ENCODE measurements around the gene IL1RAPL2.
A peak's percentile ranks its signal among the peaks of the same experiment; 100 is the strongest.

The IL1RAPL2 gene

DNA sequence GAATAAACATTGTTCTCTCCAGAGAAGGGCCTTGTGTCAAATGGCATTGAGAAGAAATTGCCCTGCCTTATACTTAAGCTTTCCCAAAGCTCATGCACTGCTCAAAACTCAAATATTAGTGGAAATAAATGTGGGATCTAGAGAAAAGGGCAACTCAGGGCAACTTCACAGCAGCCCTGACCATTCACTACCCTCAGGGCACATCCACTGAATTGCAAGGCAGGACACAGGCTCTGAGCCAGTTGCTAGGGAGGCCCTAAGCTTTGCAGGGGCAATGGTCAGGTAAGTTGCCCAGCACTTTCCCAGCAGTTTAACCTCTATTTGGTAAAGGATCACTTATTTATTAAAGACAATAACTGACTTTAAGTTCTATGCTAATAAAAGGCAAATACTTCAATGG, 909.8 kb downstream of the IL1RAPL2 start:
- no peak for DNase-seq

DNA sequence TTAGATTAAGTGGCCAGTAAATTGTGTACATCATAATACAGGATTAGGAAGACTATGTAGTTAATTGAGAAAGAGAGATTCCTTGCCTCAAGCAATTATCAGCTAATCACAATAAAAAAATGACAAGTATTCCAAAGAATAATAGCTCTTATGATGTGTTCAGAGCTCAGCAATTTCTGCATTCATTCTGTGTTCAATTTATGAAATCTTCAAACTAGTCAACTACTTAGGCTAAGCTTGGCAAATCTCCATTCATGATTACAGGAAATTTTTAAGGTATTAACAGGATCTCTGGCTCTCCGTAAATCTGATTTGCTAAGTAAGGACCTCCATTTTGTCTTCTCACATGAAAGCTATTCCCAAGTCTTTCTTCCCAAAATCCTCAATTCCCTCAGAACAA, 911.4 kb downstream of the IL1RAPL2 start:
- no peak for DNase-seq

DNA sequence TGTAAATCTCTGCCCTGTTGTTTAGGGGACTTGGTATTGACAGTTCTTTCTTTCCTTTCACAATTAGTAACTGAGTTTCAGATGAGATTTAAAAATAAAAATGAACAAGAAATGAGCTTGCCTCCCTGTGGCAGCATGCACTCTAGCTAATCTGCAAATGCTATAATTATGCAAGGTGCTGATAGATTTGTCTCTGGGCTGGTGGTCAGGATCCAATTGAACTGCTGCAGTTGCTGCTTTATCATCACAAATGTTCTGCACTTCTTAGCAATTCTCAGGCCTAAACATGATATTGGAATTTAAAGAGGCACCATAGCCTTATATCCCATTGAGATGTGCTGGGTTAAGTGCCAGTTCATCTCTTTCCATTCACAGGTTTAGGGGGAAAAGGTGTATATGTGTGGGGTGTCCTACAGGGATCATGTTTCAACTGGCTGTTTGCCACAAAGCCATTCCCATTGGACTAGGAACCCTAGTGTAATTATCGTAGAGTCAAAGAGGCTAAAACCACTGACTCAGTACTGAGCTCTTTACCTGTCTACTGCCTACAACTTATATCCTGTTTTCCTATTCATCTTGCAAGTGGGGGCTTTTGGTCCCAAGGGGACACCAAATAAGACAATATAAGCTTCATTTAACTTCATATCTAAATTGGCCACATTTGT, 914.8 kb downstream of the IL1RAPL2 start:
- no peak for DNase-seq

DNA sequence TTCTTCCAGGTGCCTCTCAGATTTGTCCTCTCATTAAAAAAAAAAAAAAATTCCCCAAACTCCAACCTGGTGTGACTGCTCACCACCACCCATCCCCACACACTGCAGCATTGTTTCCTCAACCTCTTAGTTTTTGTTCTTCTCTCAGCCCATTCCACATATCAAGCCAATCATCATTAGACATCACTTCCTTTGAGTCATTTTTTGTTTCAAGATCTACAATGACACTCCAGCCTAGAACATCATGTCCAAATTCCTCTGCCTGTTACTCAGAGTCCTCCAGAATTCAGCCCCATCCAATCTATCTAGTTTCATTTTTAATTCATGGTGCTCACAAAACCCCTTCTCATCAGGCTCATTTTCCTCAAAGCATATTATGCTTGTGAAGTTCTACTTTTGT, 917.0 kb downstream of the IL1RAPL2 start:
- no peak for DNase-seq

DNA sequence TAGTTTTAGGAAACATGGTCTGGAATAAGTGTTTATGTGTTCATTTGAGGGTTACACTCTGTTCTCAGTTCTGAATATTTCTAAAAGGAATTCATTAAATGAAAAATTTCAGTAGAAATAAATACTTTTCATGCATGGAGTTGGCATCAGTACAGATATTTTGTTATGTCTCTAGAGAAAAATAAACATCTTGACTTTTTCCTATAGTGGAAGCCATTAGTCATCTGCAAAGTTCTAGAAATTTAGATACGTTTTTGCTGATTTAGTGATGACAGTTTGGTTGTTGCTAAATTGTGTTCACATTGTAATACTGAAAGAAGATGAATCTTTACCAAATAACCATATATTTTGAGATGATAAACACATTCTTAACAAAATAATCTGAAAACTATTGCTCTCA, 922.7 kb downstream of the IL1RAPL2 start:
- no peak for DNase-seq

DNA sequence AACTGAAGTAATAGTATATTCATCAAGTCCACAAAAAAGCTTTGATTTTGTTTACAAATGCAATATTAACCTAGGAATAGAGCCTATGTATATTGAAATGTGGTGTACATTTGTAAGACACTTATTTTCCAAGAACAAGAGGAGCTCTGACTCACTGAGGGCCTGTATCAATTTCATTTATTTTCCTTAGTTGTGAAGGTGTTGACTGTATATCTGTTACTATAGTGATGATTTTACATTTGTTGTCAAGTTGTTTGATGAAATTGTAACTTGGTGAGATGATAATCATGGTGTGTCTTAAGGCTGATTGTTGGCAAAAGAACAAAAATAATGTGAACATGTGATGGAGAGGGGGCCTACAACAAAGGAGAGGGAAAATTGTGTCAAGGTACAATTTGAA, 929.4 kb downstream of the IL1RAPL2 start:
- no peak for DNase-seq

DNA sequence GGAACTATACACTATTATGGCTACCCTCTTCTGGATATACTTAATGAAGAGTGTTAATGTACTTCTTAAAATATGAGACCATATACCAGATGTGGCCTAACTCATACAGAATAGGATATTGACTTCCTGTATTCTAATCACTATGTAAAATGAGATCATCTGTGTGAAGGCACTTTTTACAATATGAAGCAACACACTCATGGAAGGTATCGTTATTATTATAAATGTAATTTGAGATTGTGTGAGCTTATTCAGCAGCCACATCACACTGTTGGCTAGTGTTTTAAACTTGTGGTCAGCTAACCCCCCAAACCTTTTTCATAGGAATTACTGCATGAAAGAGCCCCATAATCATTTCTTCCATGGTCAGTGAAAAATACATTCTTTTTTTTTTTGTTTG, 936.3 kb downstream of the IL1RAPL2 start:
- DNase-seq = no peak

DNA sequence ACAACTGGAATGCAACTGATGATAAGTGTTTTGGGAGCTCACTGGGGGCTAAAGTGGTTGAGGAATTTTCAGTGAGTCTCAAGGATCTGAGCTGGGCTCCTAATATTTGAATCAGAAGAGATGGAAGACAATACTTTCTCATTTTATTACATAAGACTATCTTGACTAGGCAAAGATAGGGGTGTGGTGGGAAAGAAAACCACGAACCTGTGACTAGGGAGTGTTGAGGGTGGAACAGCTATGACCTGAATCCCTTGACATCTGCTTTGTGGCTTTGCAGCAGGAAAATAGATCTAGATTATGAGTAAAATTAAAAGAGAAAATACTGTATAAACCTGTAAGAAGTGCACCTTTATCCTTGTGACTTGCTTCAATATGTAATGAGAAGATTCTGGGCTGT, 949.6 kb downstream of the IL1RAPL2 start:
- no peak for DNase-seq

DNA sequence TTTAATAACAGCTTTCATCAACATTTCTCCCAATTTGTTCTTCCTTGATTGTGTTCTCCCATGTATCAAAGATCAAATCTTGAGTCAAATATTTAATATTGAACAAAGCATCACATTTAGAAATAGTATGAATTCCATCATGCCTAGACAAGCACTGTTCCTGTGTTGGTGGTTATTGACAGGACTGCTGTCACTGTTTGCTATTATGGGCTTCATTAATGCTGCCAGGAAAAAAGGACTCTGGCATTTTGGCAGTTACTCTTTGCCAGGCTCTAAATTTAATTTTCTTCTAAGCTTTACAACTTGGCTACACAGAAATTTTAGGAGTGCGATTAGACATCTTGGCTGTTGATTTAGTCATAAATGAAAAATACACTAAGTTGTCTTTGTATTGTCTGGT, 960.4 kb downstream of the IL1RAPL2 start:
- no peak for DNase-seq

DNA sequence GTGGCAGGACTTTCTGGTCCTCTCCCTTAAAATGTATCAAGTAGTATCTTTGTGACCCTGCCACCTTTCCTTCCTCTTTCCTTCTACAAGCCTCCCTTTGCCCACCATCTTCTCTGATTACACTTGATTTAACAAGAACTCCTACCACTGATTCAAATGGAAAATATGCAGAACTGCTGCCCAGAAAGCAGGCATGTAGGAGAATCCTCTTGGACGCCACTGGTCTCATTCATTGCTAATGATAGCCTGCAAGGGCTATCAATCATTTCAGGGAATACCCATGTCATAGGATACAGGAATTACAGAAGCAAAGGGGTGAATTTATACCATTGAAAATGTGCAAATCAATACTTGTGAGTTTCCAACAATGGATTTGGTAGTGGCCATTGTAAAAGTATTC, 961.8 kb downstream of the IL1RAPL2 start:
- no peak for DNase-seq

DNA sequence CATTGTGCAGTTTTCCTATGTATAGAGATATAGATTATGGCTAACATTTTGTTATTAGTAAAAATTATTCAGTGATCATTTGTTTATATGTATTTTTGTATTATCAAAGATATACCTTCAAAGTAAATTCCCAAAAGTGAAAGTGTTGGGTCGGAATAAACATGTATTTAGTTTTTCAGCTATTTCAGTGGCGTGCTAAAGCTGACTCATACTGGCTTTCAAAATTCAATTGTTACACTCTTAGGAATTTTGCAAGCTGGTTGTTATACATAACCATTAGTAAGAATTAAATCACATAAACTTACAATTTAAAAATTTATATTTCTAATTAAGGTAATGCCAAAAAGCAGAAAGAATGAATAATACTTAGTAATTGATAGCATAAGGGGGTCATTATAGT, 968.0 kb downstream of the IL1RAPL2 start:
- DNase-seq = no peak

DNA sequence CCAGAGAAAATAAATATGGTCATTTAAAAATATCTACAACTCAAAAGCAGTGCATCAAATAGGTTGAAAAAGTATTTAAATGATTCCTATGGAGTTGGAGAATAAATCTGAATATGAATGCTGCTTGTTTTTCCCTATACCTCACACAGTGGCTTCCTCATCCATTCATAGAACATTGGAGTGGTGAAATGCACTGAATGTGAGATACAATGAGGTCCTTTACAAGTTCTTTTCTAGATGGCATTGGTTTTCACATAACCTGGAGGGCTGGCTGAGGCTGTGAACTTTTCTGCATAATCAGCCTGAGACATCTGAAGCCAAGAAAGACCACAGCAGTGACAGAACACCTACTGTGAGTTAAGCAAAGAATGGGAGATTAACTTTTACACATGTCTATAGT, 977.3 kb downstream of the IL1RAPL2 start:
- DNase-seq = no peak

DNA sequence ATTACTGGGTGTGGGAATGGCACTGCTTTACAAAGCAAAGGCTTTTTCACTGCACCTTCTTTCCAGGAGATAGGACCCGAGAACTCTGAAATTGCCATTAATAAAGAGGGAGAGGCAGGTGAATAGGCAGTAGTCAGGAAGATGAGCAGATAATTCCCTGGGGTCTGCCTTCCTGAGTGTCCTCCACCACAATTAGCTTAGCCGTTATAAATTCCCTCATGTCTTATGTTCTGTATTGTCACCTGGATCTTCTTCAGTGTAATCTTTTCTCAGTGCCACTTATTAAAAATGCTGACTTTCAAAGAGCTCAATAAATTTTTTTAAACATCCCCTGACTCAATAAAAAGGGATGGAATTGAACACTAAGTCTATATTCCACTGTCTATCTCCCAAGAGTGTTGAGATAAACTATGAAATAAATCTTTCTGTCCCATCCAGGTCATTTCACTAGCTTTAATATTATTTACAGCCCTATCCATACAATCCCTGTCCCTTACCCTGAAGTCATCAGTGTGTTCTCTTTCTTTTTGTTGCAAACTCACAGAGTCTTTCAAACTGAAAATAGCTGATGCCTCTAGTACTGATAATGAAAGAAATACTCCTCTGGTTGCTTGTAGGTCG, 984.2 kb downstream of the IL1RAPL2 start:
- no peak for DNase-seq

DNA sequence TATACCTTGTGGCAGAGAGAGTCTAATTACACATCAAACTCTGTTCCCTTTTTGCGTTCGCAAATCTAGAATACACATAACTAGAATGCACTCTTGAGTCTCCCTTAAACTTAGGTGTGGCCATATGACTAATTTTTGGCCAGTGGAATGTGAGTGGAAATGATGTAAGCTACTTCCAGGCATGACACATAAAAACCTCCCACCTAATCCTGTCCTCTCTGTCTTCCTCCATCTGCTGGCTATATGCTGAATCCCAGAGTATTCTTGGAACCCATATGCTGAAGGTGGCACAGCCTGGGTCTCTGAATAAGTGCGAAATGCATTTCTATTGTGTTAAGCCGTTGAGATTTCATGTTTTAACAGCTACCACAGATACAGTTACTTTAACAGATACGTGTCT, 986.4 kb downstream of the IL1RAPL2 start:
- no peak for DNase-seq

DNA sequence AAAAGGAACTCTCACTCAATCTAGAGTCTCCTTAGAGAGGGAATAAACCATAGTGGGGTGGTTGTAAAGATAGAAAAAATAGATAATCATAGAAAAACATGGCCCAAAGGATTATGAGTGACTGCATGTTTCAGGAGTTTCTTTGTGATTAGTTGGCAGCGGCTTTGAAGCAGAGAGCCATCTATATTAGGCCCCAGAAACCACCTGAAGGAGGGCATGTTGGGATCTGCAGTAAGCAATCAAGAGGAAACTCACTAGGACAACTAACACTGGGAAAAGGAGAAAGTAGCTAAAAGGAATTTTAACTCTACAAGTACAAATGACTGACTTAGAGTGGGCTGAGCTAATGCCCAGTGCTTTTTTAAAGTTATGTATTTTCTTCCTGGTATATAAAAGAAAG, 987.1 kb downstream of the IL1RAPL2 start:
- DNase-seq = no peak

DNA sequence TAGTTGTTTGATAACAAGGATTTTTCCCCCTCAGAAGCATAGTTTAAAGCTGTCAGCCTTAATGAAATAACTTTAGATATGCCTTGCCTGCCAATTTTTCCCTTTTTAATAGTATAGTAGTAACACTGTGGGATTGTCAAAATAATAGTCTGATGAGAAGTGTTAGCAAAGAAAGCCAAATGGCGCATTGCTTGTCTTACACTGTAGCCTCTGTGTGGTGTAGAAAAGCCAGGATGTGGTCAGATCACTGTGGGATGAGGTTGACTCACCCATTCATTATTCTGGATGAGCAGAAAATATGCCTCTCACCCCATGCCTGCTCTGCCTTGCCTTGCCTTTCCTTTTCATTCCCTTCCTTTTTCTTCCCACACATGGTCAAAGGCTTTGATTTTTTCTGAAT, 998.5 kb downstream of the IL1RAPL2 start:
- peak; percentile 17 for DNase-seq

DNA sequence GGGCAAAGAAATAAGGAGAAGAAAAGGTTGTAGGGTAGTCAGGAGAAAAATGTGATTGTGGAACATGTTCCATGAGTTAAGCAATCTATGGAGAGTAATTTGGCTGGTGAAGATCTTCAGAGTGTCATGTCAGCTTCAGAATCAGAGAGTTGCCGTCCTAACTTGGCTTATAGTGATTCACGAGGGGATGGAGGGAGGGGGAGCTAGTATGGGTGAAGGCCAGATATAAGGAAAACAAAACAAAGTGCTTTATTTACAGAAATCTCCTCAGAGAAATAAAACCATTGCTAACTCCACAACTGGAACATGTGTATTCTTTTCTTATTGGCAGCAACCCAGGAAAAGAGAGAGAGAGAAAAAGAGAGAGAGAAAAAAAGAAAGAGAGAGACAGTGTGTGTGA, 999.9 kb downstream of the IL1RAPL2 start:
- DNase-seq = peak; percentile 25

DNA sequence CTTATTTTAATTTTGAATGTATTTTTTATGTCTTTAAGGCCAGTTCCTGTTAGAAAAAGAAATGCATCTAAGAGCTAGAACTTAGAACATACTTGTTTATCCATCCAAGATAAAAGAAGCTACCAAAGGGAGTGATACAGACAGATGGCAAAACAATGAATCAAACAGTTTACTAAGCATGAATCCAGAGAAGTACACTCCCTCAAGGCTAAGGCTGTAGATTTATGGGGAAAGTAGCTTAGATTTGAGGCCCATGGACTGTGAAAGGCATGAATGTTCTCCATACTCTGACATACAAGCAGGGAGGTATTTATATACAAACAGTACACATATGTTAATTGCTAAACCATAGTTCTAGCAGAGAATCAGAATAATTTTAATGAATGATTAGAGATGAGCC, 1001.1 kb downstream of the IL1RAPL2 start:
- no peak for DNase-seq

DNA sequence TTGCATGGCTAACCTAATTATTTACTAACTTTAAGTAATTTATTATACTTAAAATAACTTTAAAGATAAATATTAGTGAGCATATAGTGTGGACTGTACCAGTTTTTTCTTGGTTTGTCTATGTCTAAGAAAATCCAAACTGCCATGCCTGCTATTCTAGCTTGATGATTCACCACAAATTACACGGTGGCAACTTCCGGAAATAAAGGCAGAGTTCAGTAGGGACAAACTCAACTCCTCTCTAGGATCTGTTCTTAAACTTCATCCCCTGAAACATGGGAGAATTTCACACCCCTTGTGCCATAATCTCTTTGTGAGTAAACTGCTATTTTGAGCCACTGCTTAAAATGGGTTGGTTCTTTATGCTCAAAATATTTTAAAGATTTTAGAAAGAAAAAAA, 1042.7 kb downstream of the IL1RAPL2 start:
- DNase-seq = no peak

DNA sequence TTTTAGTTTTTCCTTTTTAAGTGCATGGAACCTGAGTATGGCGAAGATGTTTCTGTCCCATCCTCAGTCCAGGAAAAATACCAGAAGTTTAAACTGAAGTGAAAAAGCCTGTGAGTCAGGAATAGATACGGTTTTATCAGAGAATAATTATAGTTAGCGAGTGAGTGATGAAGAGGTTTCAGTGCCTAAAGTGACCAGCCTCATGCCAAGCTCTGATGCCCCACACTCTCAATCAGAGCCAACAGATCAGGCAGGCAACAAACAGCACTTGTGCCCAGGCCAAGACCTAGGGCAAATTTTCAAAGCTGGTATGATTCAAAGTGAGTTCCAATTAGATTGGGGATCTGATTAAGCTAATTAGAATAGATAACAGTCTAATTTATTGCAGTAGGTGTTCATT, 1043.5 kb downstream of the IL1RAPL2 start:
- no peak for DNase-seq

DNA sequence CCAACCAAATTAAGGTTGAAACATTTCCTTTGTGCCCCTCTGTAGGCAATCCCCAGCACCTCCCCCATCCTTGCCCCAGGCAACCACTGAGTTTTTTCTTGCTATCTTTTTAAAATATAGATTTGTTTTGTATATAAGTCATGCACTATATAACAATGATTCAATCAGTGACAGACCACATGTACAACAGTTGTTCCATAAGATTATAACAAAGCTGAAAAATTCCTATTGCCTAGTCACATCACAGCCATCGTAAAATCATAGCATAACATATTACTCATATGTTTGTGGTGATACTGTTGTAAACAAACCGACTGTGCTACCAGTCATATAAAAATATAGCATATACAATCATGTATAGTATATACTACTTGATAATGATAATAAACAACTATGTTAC, 1044.4 kb downstream of the IL1RAPL2 start:
- DNase-seq = no peak

DNA sequence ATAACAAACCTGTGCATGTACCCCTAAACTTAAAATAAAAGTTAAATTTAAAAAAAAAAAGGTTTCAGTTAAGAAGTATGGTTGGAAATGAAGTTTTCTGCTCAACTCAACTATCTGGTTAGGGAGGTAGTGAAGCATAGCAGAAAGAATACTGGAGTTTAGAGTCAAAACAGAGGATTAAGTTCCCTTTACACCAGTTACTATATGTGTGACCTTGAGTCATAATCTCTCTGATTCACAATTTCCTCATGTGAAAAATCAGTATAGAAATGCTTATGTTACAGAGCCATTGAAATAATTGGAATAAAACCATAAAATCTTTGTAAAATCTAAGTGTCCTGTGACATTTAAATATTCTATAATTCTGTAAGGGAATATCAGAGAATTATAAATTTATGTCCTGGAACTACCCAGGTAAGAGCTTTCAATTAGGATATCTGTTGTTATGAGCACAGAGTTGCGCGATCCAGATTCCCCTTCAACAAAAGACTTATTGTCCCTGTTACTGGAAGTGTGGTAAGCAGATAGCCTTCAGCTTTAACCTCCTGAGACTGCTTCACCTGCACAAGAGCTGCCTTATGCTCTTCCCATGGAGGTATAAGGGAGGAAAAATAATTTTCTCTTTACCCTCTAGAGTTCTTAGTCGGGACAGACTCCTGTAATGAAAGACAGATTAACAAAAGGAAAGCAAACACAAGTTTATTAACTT, 1052.5 kb downstream of the IL1RAPL2 start:
- no peak for DNase-seq

DNA sequence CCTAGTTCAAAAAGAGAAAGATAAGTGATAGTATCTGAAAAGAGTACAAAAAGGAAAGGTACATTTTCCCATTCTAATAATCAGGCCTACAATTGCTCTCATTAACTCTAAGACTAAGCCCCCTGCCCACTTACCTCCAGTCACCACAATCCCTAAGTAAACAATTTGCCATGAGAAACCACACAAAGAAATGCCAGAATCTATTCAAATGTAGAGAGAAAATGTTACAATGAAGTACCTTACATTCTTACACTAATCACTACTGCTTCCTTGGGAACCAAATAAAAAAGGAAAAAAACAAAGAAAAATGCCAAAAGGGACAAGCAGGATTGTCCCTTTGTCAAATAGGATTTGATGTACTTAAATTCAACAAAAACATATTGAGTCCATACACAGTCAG, 1068.2 kb downstream of the IL1RAPL2 start:
- DNase-seq = no peak

DNA sequence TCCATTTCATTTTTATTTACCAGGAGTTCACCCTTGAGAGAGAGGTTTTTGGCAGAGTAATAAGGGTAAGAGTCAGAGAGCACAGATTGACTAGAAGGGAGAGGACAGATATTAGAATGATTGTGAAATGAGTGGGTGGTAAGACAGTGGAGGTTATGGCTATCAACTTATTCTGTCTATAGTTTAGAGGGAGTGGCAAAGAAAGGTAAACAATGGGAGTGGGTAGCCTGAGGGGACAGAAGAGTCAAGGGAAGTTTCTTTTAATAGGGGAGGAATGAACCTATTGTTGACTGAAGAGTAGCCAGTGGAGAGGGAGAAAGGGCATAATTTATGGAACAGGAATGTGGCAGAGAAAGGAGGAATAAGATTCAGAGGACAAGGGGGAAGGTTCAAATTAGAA, 1069.8 kb downstream of the IL1RAPL2 start:
- no peak for DNase-seq

DNA sequence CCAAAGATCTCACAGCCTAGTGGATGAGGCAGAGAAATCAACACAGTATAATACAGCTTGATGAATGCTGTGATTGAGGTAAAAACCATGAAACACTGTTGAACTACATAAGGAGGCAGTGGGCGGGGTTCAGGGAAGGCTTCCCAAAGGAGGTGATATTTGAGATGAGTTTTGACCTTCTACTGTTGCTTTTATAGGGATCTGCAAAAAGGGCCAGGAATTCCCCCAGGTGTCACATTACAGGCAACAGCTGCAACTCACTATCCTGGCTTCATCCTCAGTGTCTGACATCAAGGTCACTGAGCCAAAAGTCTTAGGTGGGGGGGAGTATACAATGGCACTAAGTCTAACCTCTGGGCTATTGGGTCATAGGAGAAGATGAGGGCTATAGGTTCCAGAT, 1070.7 kb downstream of the IL1RAPL2 start:
- peak; percentile 39 for DNase-seq
